K562 (cell line): ENCODE data around the gene AP3S2. TPM values are rescaled to one million over a fixed set of nuclear protein-coding genes. Genes with fewer than 3 reads are reported as not detected.

ENCODE experiments used
- ELF4 ChIP-seq: fragments of 450-650 bp; formaldehyde crosslinking; IDR thresholded peaks from 2 replicates; pipeline ENCODE4 v1.4.0; 2022; ENCODE audit warnings: missing genetic modification characterization
- PCBP2 ChIP-seq: fragments of 200-400 bp; formaldehyde crosslinking; IDR thresholded peaks from 2 replicates; pipeline ENCODE4 v1.6.1; 2018; ENCODE audit warnings: low read length, low read depth, mild to moderate bottlenecking, moderate library complexity; ENCODE audit not compliant: poor library complexity, severe bottlenecking
- SMAD1 ChIP-seq: fragments of 150-350 bp; IDR thresholded peaks from 2 replicates; pipeline ENCODE4 v1.6.1; 2014; ENCODE audit warnings: low read length, low read depth; ENCODE audit not compliant: partially characterized antibody
- SREBF2 ChIP-seq: sonication (generic); formaldehyde crosslinking; IDR thresholded peaks from 2 replicates; pipeline ENCODE4 v1.4.0; 2020; ENCODE audit warnings: mild to moderate bottlenecking, missing genetic modification reagents
- SRSF7 ChIP-seq: fragments of 200-400 bp; formaldehyde crosslinking; optimal IDR thresholded peaks from 2 replicates; pipeline ENCODE3; 2017; ENCODE audit warnings: mild to moderate bottlenecking, low read depth, low read length
- STAT6 ChIP-seq: sonication (generic); formaldehyde crosslinking; IDR thresholded peaks from 2 replicates; pipeline ENCODE4 v1.8.1; 2023; ENCODE audit warnings: mild to moderate bottlenecking, missing genetic modification reagents
- TAF7 ChIP-seq: fragments of 450-650 bp; IDR thresholded peaks from 2 replicates; pipeline ENCODE4 v1.6.1; 2016; ENCODE audit warnings: missing genetic modification characterization, missing compliant biosample characterization
- ZBTB34 ChIP-seq: fragments of 250-450 bp; sonication (Bioruptor Pico); IDR thresholded peaks from 2 replicates; pipeline ENCODE4 v1.8.0; 2021; ENCODE audit warnings: mild to moderate bottlenecking, moderate library complexity
- polyA plus RNA-seq, 8 experiments: library from polyadenylated mRNA; depleted of rRNA in 4 of 8; stranded (reverse) in 5 of 8; unstranded in 3 of 8; fragments of >200 nt; fragmentation: Nextera tagmentation in 2 of 8; fragmentation: Illumina TruSeq in 1 of 8; extraction: Ambion mirVana in 2 of 8; extraction: Trizol in 1 of 8; gene quantifications; 2 replicates each; pipeline versions ENCODE4 v1.2.1 to v1.2.3, GENCODE V29; 2011 to 2014; ENCODE audit warnings: inconsistent platforms in 1 of 8, missing spikeins in 1 of 8
- total RNA-seq, 7 experiments: library from RNA; depleted of rRNA in 6 of 7; stranded (reverse); fragments of >200 nt in 6 of 7; fragmentation: Illumina TruSeq in 2 of 7; extraction: Trizol in 2 of 7; gene quantifications; 2 replicates each; pipeline versions ENCODE4 v1.2.1 to v1.2.3, GENCODE V29; 2011 to 2021; ENCODE audit warnings: low replicate concordance in 1 of 7
- TF ChIP-seq, protein P1 (sequence below): fragments of 450-650 bp; IDR thresholded peaks from 2 replicates; pipeline ENCODE4 v1.6.1; 2016; ENCODE audit warnings: low read depth, mild to moderate bottlenecking, moderate library complexity
- TF ChIP-seq, protein P2 (sequence below): fragments of 250-450 bp; sonication (Bioruptor Pico); IDR thresholded peaks from 2 replicates; pipeline ENCODE4 v1.9.0; 2021; ENCODE audit warnings: mild to moderate bottlenecking, inconsistent platforms
- TF ChIP-seq, protein P3 (sequence below): sonication (generic); formaldehyde crosslinking; IDR thresholded peaks from 2 replicates; pipeline ENCODE4 v1.8.1; 2023; ENCODE audit warnings: mild to moderate bottlenecking, missing genetic modification reagents
- TF ChIP-seq, protein P4 (sequence below), 2 experiments: fragments of 450-650 bp in 1 of 2; IDR thresholded peaks; 2 replicates each; pipeline ENCODE4 v1.6.1; 2011 to 2017; ENCODE audit warnings: low read depth in 2 of 2, antibody characterized with exemption in 1 of 2, borderline replicate concordance in 1 of 2, low read length in 1 of 2, mild to moderate bottlenecking in 1 of 2, mixed read lengths in 1 of 2; ENCODE audit not compliant: control insufficient read depth in 1 of 2
- TF ChIP-seq, protein P5 (sequence below): fragments of 250-450 bp; sonication (Bioruptor Pico); IDR thresholded peaks from 2 replicates; pipeline ENCODE4 v1.6.1; 2021; ENCODE audit warnings: mild to moderate bottlenecking

Gene AP3S2
- total and polyA plus RNA-seq, 9 of the 15 experiments (the other 6 are each of a cell fraction or from before 2014, with no cell fraction given): 16.4 to 54.1 (median 37.4) TPM

DNA sequence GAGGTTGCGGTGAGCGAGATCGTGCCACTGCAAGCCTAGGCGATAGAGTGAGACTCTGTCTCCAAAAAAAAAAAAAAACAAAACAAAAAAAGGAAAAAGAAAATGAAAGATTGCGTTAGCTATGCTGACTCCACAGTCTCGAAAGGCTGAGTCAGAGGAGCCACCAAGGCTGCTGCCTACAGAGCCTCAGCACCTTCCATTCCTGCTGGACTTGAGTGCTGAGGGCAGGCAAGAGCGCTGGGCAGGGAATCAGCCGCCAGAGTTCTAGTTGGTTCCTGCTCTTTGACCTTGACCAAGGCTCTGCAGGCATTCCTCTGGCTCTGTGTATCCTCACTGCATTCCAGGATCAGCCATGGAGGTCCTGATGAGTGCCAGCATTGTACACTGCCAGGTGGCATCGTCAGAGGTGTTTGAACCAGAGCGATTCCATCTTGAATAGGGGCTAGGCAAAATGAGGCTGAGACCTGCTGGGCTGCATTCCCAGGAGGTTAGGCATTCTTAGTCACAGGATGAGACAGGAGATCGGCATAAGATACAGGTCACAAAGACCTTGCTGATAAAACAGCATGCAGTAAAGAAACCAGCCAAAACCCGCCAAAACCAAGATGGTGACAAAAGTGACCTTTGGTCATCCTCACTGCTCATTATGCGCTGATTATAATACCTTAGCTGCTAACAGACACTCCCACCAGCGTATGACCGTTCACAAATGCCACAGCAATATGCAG, 111.7 kb downstream of the AP3S2 start (continued):
- TF ChIP-seq, protein P1, sequence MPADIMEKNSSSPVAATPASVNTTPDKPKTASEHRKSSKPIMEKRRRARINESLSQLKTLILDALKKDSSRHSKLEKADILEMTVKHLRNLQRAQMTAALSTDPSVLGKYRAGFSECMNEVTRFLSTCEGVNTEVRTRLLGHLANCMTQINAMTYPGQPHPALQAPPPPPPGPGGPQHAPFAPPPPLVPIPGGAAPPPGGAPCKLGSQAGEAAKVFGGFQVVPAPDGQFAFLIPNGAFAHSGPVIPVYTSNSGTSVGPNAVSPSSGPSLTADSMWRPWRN: no peak
- TF ChIP-seq TAF7 (tag): peak; percentile 92
- TF ChIP-seq, protein P2, sequence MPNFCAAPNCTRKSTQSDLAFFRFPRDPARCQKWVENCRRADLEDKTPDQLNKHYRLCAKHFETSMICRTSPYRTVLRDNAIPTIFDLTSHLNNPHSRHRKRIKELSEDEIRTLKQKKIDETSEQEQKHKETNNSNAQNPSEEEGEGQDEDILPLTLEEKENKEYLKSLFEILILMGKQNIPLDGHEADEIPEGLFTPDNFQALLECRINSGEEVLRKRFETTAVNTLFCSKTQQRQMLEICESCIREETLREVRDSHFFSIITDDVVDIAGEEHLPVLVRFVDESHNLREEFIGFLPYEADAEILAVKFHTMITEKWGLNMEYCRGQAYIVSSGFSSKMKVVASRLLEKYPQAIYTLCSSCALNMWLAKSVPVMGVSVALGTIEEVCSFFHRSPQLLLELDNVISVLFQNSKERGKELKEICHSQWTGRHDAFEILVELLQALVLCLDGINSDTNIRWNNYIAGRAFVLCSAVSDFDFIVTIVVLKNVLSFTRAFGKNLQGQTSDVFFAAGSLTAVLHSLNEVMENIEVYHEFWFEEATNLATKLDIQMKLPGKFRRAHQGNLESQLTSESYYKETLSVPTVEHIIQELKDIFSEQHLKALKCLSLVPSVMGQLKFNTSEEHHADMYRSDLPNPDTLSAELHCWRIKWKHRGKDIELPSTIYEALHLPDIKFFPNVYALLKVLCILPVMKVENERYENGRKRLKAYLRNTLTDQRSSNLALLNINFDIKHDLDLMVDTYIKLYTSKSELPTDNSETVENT (CRISPR knock-in tag): 0 out of 2 replicates have a peak, but pooled peaks have one; percentile 33
- no peak for TF ChIP-seq SRSF7
- TF ChIP-seq ZBTB34 (CRISPR knock-in tag): peak; percentile 91
- TF ChIP-seq, protein P3, sequence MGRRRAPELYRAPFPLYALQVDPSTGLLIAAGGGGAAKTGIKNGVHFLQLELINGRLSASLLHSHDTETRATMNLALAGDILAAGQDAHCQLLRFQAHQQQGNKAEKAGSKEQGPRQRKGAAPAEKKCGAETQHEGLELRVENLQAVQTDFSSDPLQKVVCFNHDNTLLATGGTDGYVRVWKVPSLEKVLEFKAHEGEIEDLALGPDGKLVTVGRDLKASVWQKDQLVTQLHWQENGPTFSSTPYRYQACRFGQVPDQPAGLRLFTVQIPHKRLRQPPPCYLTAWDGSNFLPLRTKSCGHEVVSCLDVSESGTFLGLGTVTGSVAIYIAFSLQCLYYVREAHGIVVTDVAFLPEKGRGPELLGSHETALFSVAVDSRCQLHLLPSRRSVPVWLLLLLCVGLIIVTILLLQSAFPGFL: no peak
- peak; percentile 98 for TF ChIP-seq ELF4 (CRISPR knock-in tag)
- TF ChIP-seq, protein P4, sequence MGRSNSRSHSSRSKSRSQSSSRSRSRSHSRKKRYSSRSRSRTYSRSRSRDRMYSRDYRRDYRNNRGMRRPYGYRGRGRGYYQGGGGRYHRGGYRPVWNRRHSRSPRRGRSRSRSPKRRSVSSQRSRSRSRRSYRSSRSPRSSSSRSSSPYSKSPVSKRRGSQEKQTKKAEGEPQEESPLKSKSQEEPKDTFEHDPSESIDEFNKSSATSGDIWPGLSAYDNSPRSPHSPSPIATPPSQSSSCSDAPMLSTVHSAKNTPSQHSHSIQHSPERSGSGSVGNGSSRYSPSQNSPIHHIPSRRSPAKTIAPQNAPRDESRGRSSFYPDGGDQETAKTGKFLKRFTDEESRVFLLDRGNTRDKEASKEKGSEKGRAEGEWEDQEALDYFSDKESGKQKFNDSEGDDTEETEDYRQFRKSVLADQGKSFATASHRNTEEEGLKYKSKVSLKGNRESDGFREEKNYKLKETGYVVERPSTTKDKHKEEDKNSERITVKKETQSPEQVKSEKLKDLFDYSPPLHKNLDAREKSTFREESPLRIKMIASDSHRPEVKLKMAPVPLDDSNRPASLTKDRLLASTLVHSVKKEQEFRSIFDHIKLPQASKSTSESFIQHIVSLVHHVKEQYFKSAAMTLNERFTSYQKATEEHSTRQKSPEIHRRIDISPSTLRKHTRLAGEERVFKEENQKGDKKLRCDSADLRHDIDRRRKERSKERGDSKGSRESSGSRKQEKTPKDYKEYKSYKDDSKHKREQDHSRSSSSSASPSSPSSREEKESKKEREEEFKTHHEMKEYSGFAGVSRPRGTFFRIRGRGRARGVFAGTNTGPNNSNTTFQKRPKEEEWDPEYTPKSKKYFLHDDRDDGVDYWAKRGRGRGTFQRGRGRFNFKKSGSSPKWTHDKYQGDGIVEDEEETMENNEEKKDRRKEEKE (IDR thresholded peaks at IDR 0.05; ENCODE audit: borderline replicate concordance in 1 of 2, control insufficient read depth in 1 of 2, low read depth in 2 of 2, low read length in 1 of 2): no peak
- TF ChIP-seq STAT6: no peak
- TF ChIP-seq, protein P5, sequence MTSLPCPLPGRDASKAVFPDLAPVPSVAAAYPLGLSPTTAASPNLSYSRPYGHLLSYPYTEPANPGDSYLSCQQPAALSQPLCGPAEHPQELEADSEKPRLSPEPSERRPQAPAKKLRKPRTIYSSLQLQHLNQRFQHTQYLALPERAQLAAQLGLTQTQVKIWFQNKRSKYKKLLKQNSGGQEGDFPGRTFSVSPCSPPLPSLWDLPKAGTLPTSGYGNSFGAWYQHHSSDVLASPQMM: peak; percentile 79; the same call in 1 of the 2 replicates
- TF ChIP-seq SREBF2: no peak
- no peak for TF ChIP-seq SMAD1
- no peak for TF ChIP-seq PCBP2
